ENCODE measurements around the gene MEX3A. TPM values are rescaled to one million over a fixed set of nuclear protein-coding genes. Genes with fewer than 3 reads are reported as not detected.

The MEX3A gene
- total RNA-seq, 1 experiment from 2014 or later, result 68.0 TPM

GRCh38 chr1:156090840-156091188 is 8.5 kb upstream of the MEX3A start:
- Histone ChIP-seq H3K23me2 (ENCODE audit: insufficient read length, low read depth, low read length, poor library complexity, severe bottlenecking) (no peaks in the 10 kb centered on the region), H2AK5ac (ENCODE audit: insufficient read length, low read length) (no peak overlapping the region), H2BK5ac (ENCODE audit: insufficient read length, low read length) (no peak overlapping the region), H2BK20ac (ENCODE audit: low read depth, low read length, poor library complexity, severe bottlenecking) (no peak overlapping the region), H3K9me3 (ENCODE audit: control insufficient read depth, low read depth, low read length) (no peaks in the 10 kb centered on the region), H3K79me2 (ENCODE audit: insufficient read depth, low read length) (no peaks in the 10 kb centered on the region), H3K27me3 (ENCODE audit: insufficient read depth, low read length) (no peaks in the 10 kb centered on the region), H3K4me2 (ENCODE audit: insufficient read depth, insufficient read length, low read length) (no peak overlapping the region), H4K5ac (ENCODE audit: insufficient read length, low read depth, low read length) (no peak overlapping the region), H3K79me1 (ENCODE audit: insufficient read depth, low read depth, low read length, poor library complexity, severe bottlenecking) (no peaks in the 10 kb centered on the region), H3K4me1 (ENCODE audit: insufficient read depth, low read length) (peaks cover 5% of the 10 kb centered on the region), H3K14ac (ENCODE audit: insufficient read depth, low read length) (no peak overlapping the region), H2BK12ac (ENCODE audit: insufficient read length, low read depth, low read length) (no peak overlapping the region), H3K56ac (ENCODE audit: insufficient read length, low read depth, low read length) (no peak overlapping the region), H3K9ac (ENCODE audit: extremely low read depth, insufficient read length, low read length) (no peak overlapping the region), H3T11ph (ENCODE audit: low read length) (no peak overlapping the region), H3K18ac (ENCODE audit: insufficient read length, low read depth, low read length) (no peak overlapping the region), H2BK15ac (ENCODE audit: low read depth, low read length) (no peak overlapping the region), H2BK120ac (ENCODE audit: low read depth, low read length, poor library complexity, severe bottlenecking) (no peak overlapping the region), H2AFZ (ENCODE audit: low read length) (no peak overlapping the region), H3K4ac (ENCODE audit: low read depth, low read length) (no peak overlapping the region), H3K27ac (ENCODE audit: insufficient read length, low read depth, low read length) (no peak overlapping the region), H4K91ac (ENCODE audit: insufficient read length, low read depth, low read length) (no peak overlapping the region), H3K23ac (ENCODE audit: insufficient read length, low read depth, low read length) (no peak overlapping the region), H4K20me1 (ENCODE audit: control insufficient read depth, insufficient read depth, insufficient read length) (no peaks in the 10 kb centered on the region), H4K8ac (replicated peaks; ENCODE audit: insufficient read length, low read depth, low read length) (no peak overlapping the region)
- WGBS (ENCODE audit: extremely low coverage, insufficient read length, low lambda C conversion rate), result no CpG with 5 or more reads among the region's 14 CpGs
- TF ChIP-seq CTCF (conservative IDR thresholded peaks at IDR 0.05), result peak; percentile 90
- H3K4me3 Mint-ChIP-seq, result no peak overlapping the region; a peak in 1 of 5 replicates
- H3K4me1 Mint-ChIP-seq, result peaks cover 33 to 36% of the 10 kb centered on the region in 2 experiments
- no peaks in the 10 kb centered on the region for H3K27me3 Mint-ChIP-seq (ENCODE audit: low read depth)
- peak; percentile 93 for DNase-seq
- no peaks in the 10 kb centered on the region for H3K9me3 Mint-ChIP-seq
- peak overlapping the region in 2 of 3 experiments; percentile 46 to 62; a peak in 3 of 7 replicates for H3K27ac Mint-ChIP-seq
- H3K36me3 Mint-ChIP-seq (ENCODE audit: insufficient read depth in 1 of 3, low read depth in 3 of 3), result peaks cover 10 to 33% (median 28%) of the 10 kb centered on the region in 3 experiments; a peak in 6 of 7 replicates

All from H9 (cell line).